ENCODE data around the gene MEOX2. TPM values are rescaled to one million over a fixed set of nuclear protein-coding genes. Genes with fewer than 3 reads are reported as not detected.

The MEOX2 gene
- total RNA-seq, 1 donor from 2014 or later, result not detected

- no peak for DNase-seq
- H3K9me3 Mint-ChIP-seq, result no peaks in the 10 kb centered on the region
- intact Hi-C loops (cut with micrococcal nuclease), result no loop called here
- H3K36me3 Mint-ChIP-seq (ENCODE audit: low read depth), result no peaks in the 10 kb centered on the region
- H3K4me3 Mint-ChIP-seq, result no peak overlapping the region
- no peaks in the 10 kb centered on the region for H3K27me3 Mint-ChIP-seq
- no peak overlapping the region for H3K27ac Mint-ChIP-seq
- H3K4me1 Mint-ChIP-seq, result no peaks in the 10 kb centered on the region
Observed at GRCh38 chr7:15618275-15618674, 68.2 kb downstream of the MEOX2 start.

GRCh38 chr7:15612205-15612604 lies 74.3 kb downstream of the MEOX2 start:
- no peaks in the 10 kb centered on the region for H3K27me3 Mint-ChIP-seq
- no peak overlapping the region for H3K27ac Mint-ChIP-seq
- intact Hi-C loops (cut with micrococcal nuclease), result no loop called here

GRCh38 chr7:15610503-15610902 lies 76.0 kb downstream of the MEOX2 start:
- no peaks in the 10 kb centered on the region for H3K36me3 Mint-ChIP-seq (ENCODE audit: low read depth)
- no peak overlapping the region for H3K27ac Mint-ChIP-seq
- H3K4me3 Mint-ChIP-seq, result no peak overlapping the region
- H3K27me3 Mint-ChIP-seq, result no peaks in the 10 kb centered on the region
- no peaks in the 10 kb centered on the region for H3K4me1 Mint-ChIP-seq
- no peaks in the 10 kb centered on the region for H3K9me3 Mint-ChIP-seq
- no peak for DNase-seq
- intact Hi-C loops (cut with micrococcal nuclease), result no loop called here

More at GRCh38 chr7:15612205-15612604, 74.3 kb downstream of the MEOX2 start:
- no peak for DNase-seq
- no peaks in the 10 kb centered on the region for H3K9me3 Mint-ChIP-seq
- no peaks in the 10 kb centered on the region for H3K4me1 Mint-ChIP-seq
- no peaks in the 10 kb centered on the region for H3K36me3 Mint-ChIP-seq (ENCODE audit: low read depth)
- no peak overlapping the region for H3K4me3 Mint-ChIP-seq

GRCh38 chr7:15609287-15609686 lies 77.2 kb downstream of the MEOX2 start:
- no peaks in the 10 kb centered on the region for H3K27me3 Mint-ChIP-seq
- no peak for DNase-seq
- intact Hi-C loops (cut with micrococcal nuclease), result no loop called here
- H3K4me3 Mint-ChIP-seq, result no peak overlapping the region
- H3K27ac Mint-ChIP-seq, result no peak overlapping the region
- H3K4me1 Mint-ChIP-seq, result no peaks in the 10 kb centered on the region
- H3K9me3 Mint-ChIP-seq, result no peaks in the 10 kb centered on the region
- H3K36me3 Mint-ChIP-seq (ENCODE audit: low read depth), result no peaks in the 10 kb centered on the region

- no peak overlapping the region for H3K4me3 Mint-ChIP-seq
- no peaks in the 10 kb centered on the region for H3K9me3 Mint-ChIP-seq
- no peaks in the 10 kb centered on the region for H3K36me3 Mint-ChIP-seq (ENCODE audit: low read depth)
- H3K27me3 Mint-ChIP-seq, result no peaks in the 10 kb centered on the region
- no peak overlapping the region for H3K27ac Mint-ChIP-seq
- DNase-seq, result no peak
- H3K4me1 Mint-ChIP-seq, result no peaks in the 10 kb centered on the region
- intact Hi-C loops (cut with micrococcal nuclease), result no loop called here
Observed at GRCh38 chr7:15607529-15608210, 78.8 kb downstream of the MEOX2 start.

- no peak for DNase-seq
- no peaks in the 10 kb centered on the region for H3K36me3 Mint-ChIP-seq (ENCODE audit: low read depth)
- H3K4me1 Mint-ChIP-seq, result no peaks in the 10 kb centered on the region
- H3K4me3 Mint-ChIP-seq, result no peak overlapping the region
- H3K27ac Mint-ChIP-seq, result no peak overlapping the region
- H3K9me3 Mint-ChIP-seq, result no peaks in the 10 kb centered on the region
- intact Hi-C loops (cut with micrococcal nuclease), result no loop called here
- no peaks in the 10 kb centered on the region for H3K27me3 Mint-ChIP-seq
Observed at GRCh38 chr7:15606561-15606960, 79.9 kb downstream of the MEOX2 start.

GRCh38 chr7:15604166-15604565 lies 82.3 kb downstream of the MEOX2 start:
- Mint-ChIP-seq H3K27me3 (no peaks in the 10 kb centered on the region), H3K27ac (no peak overlapping the region), H3K4me1 (no peaks in the 10 kb centered on the region), H3K9me3 (no peaks in the 10 kb centered on the region), H3K36me3 (ENCODE audit: low read depth) (no peaks in the 10 kb centered on the region), H3K4me3 (no peak overlapping the region)
- intact Hi-C loops (cut with micrococcal nuclease), result no loop called here
- no peak for DNase-seq

- Mint-ChIP-seq H3K36me3 (ENCODE audit: low read depth) (no peaks in the 10 kb centered on the region), H3K27me3 (no peaks in the 10 kb centered on the region), H3K4me1 (no peaks in the 10 kb centered on the region), H3K9me3 (no peaks in the 10 kb centered on the region), H3K27ac (no peak overlapping the region), H3K4me3 (no peak overlapping the region)
- no peak for DNase-seq
- intact Hi-C loops (cut with micrococcal nuclease), result no loop called here
Observed at GRCh38 chr7:15603124-15603523, 83.4 kb downstream of the MEOX2 start.

- no peaks in the 10 kb centered on the region for H3K27me3 Mint-ChIP-seq
- H3K4me3 Mint-ChIP-seq, result no peak overlapping the region
- intact Hi-C loops (cut with micrococcal nuclease), result no loop called here
- H3K4me1 Mint-ChIP-seq, result no peaks in the 10 kb centered on the region
- H3K27ac Mint-ChIP-seq, result no peak overlapping the region
- no peak for DNase-seq
- no peaks in the 10 kb centered on the region for H3K36me3 Mint-ChIP-seq (ENCODE audit: low read depth)
- H3K9me3 Mint-ChIP-seq, result no peaks in the 10 kb centered on the region
Observed at GRCh38 chr7:15602236-15602635, 84.2 kb downstream of the MEOX2 start.

GRCh38 chr7:15601175-15601574 lies 85.3 kb downstream of the MEOX2 start:
- Mint-ChIP-seq H3K4me1 (no peaks in the 10 kb centered on the region), H3K36me3 (ENCODE audit: low read depth) (no peaks in the 10 kb centered on the region), H3K27ac (no peak overlapping the region), H3K4me3 (no peak overlapping the region), H3K27me3 (no peaks in the 10 kb centered on the region), H3K9me3 (no peaks in the 10 kb centered on the region)
- no peak for DNase-seq
- intact Hi-C loops (cut with micrococcal nuclease), result no loop called here

GRCh38 chr7:15600298-15600697 lies 86.2 kb downstream of the MEOX2 start:
- Mint-ChIP-seq H3K27ac (no peak overlapping the region), H3K27me3 (no peaks in the 10 kb centered on the region), H3K36me3 (ENCODE audit: low read depth) (no peaks in the 10 kb centered on the region), H3K4me1 (no peaks in the 10 kb centered on the region), H3K4me3 (no peak overlapping the region), H3K9me3 (no peaks in the 10 kb centered on the region)
- no peak for DNase-seq
- intact Hi-C loops (cut with micrococcal nuclease), result no loop called here

- Mint-ChIP-seq H3K4me1 (no peaks in the 10 kb centered on the region), H3K27me3 (no peaks in the 10 kb centered on the region), H3K9me3 (no peaks in the 10 kb centered on the region), H3K36me3 (ENCODE audit: low read depth) (no peaks in the 10 kb centered on the region), H3K27ac (no peak overlapping the region), H3K4me3 (no peak overlapping the region)
- intact Hi-C loops (cut with micrococcal nuclease), result no loop called here
- DNase-seq, result no peak
Observed at GRCh38 chr7:15594461-15594860, 92.0 kb downstream of the MEOX2 start.

GRCh38 chr7:15593382-15593781 lies 93.1 kb downstream of the MEOX2 start:
- intact Hi-C loops (cut with micrococcal nuclease), result no loop called here
- peaks cover 2% of the 10 kb centered on the region for H3K9me3 Mint-ChIP-seq
- H3K27ac Mint-ChIP-seq, result no peak overlapping the region
- H3K27me3 Mint-ChIP-seq, result no peaks in the 10 kb centered on the region
- DNase-seq, result no peak
- no peaks in the 10 kb centered on the region for H3K4me1 Mint-ChIP-seq
- H3K36me3 Mint-ChIP-seq (ENCODE audit: low read depth), result no peaks in the 10 kb centered on the region
- H3K4me3 Mint-ChIP-seq, result no peak overlapping the region

- Mint-ChIP-seq H3K36me3 (ENCODE audit: low read depth) (no peaks in the 10 kb centered on the region), H3K27ac (no peak overlapping the region)
- intact Hi-C loops (cut with micrococcal nuclease), result no loop called here
Observed at GRCh38 chr7:15586266-15586665, 100.2 kb downstream of the MEOX2 start.

GRCh38 chr7:15584575-15584974 lies 101.9 kb downstream of the MEOX2 start:
- Mint-ChIP-seq H3K36me3 (ENCODE audit: low read depth) (no peaks in the 10 kb centered on the region), H3K4me3 (no peak overlapping the region), H3K27ac (no peak overlapping the region), H3K9me3 (peaks cover 11% of the 10 kb centered on the region), H3K4me1 (no peaks in the 10 kb centered on the region), H3K27me3 (no peaks in the 10 kb centered on the region)
- intact Hi-C loops (cut with micrococcal nuclease), result no loop called here
- DNase-seq, result no peak

More at GRCh38 chr7:15586266-15586665, 100.2 kb downstream of the MEOX2 start:
- DNase-seq, result no peak
- no peaks in the 10 kb centered on the region for H3K27me3 Mint-ChIP-seq
- H3K9me3 Mint-ChIP-seq, result peaks cover 11% of the 10 kb centered on the region
- H3K4me3 Mint-ChIP-seq, result no peak overlapping the region
- no peaks in the 10 kb centered on the region for H3K4me1 Mint-ChIP-seq
